ENCODE data around the gene ELAC1.

The ELAC1 gene

DNA sequence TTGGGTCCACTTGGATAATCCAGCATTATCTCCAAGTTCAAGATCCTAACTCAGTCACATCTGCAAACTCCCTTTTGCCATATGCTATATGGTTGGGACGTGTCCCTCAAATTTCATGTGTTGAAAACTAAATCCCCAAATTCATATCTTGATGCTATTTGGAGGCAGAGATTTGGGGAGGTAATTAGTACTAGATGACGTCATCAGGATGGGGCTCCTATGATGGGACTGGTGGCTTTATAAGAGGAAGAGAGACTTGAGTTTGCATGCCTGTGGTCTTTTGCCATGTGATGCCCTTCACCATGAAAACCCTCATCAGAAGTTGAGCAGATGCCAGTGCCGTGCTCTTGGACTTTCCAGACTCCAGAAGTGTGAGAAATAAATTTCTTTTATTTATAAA lies 45.4 kb downstream of the ELAC1 start:
- H3K4me3 ChIP-seq (ENCODE audit: insufficient read depth, low read length, poor library complexity, severe bottlenecking), result no peak overlapping the region
- H3K79me2 ChIP-seq (ENCODE audit: insufficient read depth, low read length), result no peaks in the 10 kb centered on the region
- no peaks in the 10 kb centered on the region for H3K36me3 ChIP-seq (ENCODE audit: low read length)
- H3K27ac ChIP-seq (ENCODE audit: low read depth, low read length), result no peak overlapping the region
- H2AFZ ChIP-seq (ENCODE audit: low read depth, low read length, severe bottlenecking), result no peak overlapping the region
- H3K9me2 ChIP-seq (replicated peaks; ENCODE audit: insufficient read depth, low read length), result no peaks in the 10 kb centered on the region
- no peaks in the 10 kb centered on the region for H4K20me1 ChIP-seq (ENCODE audit: low read depth, low read length)
- no peak overlapping the region for H3K4me2 ChIP-seq (ENCODE audit: low read depth, low read length, poor library complexity, severe bottlenecking)
- H3K27me3 ChIP-seq (ENCODE audit: low read length), result no peaks in the 10 kb centered on the region
- no peaks in the 10 kb centered on the region for H3K9me3 ChIP-seq (ENCODE audit: insufficient read depth, low read length)
- no peak overlapping the region for H3K9ac ChIP-seq (ENCODE audit: low read length)
- H3F3A ChIP-seq (ENCODE audit: insufficient read depth), result no peaks in the 10 kb centered on the region
- TF ChIP-seq, protein P1, sequence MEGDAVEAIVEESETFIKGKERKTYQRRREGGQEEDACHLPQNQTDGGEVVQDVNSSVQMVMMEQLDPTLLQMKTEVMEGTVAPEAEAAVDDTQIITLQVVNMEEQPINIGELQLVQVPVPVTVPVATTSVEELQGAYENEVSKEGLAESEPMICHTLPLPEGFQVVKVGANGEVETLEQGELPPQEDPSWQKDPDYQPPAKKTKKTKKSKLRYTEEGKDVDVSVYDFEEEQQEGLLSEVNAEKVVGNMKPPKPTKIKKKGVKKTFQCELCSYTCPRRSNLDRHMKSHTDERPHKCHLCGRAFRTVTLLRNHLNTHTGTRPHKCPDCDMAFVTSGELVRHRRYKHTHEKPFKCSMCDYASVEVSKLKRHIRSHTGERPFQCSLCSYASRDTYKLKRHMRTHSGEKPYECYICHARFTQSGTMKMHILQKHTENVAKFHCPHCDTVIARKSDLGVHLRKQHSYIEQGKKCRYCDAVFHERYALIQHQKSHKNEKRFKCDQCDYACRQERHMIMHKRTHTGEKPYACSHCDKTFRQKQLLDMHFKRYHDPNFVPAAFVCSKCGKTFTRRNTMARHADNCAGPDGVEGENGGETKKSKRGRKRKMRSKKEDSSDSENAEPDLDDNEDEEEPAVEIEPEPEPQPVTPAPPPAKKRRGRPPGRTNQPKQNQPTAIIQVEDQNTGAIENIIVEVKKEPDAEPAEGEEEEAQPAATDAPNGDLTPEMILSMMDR (IDR thresholded peaks at IDR 0.05; ENCODE audit: insufficient read depth, low read length, poor library complexity, severe bottlenecking), result no peak
- TF ChIP-seq EZH2phosphoT487 (conservative IDR thresholded peaks at IDR 0.05; ENCODE audit: low read length), result no peak

GRCh38 chr18:51017140-51017879 lies 49.5 kb downstream of the ELAC1 start:
- no peak overlapping the region for H3K9ac ChIP-seq (ENCODE audit: low read length)
- H3K9me3 ChIP-seq (ENCODE audit: insufficient read depth, low read length), result no peaks in the 10 kb centered on the region
- H3F3A ChIP-seq (ENCODE audit: insufficient read depth), result no peaks in the 10 kb centered on the region
- TF ChIP-seq, protein P1 (IDR thresholded peaks at IDR 0.05; ENCODE audit: insufficient read depth, low read length, poor library complexity, severe bottlenecking), result no peak
- no peak for TF ChIP-seq EZH2phosphoT487 (conservative IDR thresholded peaks at IDR 0.05; ENCODE audit: low read length)
- no peak overlapping the region for H3K4me2 ChIP-seq (ENCODE audit: low read depth, low read length, poor library complexity, severe bottlenecking)
- H4K20me1 ChIP-seq (ENCODE audit: low read depth, low read length), result no peaks in the 10 kb centered on the region
- H3K4me3 ChIP-seq (ENCODE audit: insufficient read depth, low read length, poor library complexity, severe bottlenecking), result no peak overlapping the region
- H3K79me2 ChIP-seq (ENCODE audit: insufficient read depth, low read length), result no peaks in the 10 kb centered on the region
- H3K27me3 ChIP-seq (ENCODE audit: low read length), result no peaks in the 10 kb centered on the region
- H3K36me3 ChIP-seq (ENCODE audit: low read length), result no peaks in the 10 kb centered on the region
- H3K27ac ChIP-seq (ENCODE audit: low read depth, low read length), result no peak overlapping the region
- H3K9me2 ChIP-seq (replicated peaks; ENCODE audit: insufficient read depth, low read length), result no peaks in the 10 kb centered on the region
- H2AFZ ChIP-seq (ENCODE audit: low read depth, low read length, severe bottlenecking), result no peak overlapping the region

DNA sequence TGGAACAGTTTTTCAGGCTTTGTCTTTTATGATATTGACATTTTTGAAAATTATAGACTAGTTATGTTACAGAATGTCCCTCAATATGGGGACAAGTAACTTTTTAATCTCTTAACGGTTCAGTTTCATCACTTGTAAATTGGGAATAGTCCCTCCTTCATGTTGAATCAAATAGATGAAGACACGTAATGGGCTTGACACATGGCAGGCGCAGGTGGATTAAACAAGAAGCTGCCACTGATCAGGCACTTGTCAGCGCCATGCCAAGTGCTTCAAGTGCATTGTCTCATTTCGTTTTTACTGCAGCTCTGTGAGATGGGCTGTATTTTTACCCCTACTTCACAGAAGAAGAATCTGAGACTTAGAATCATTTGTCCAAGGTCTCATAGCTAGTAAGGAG lies 52.7 kb downstream of the ELAC1 start:
- H3F3A ChIP-seq (ENCODE audit: insufficient read depth), result no peaks in the 10 kb centered on the region
- H3K79me2 ChIP-seq (ENCODE audit: insufficient read depth, low read length), result no peaks in the 10 kb centered on the region
- H3K36me3 ChIP-seq (ENCODE audit: low read length), result no peaks in the 10 kb centered on the region
- H3K9ac ChIP-seq (ENCODE audit: low read length), result no peak overlapping the region
- H3K27ac ChIP-seq (ENCODE audit: low read depth, low read length), result no peak overlapping the region
- TF ChIP-seq, protein P1 (IDR thresholded peaks at IDR 0.05; ENCODE audit: insufficient read depth, low read length, poor library complexity, severe bottlenecking), result no peak
- no peak for TF ChIP-seq EZH2phosphoT487 (conservative IDR thresholded peaks at IDR 0.05; ENCODE audit: low read length)
- H3K4me2 ChIP-seq (ENCODE audit: low read depth, low read length, poor library complexity, severe bottlenecking), result no peak overlapping the region
- H3K27me3 ChIP-seq (ENCODE audit: low read length), result no peaks in the 10 kb centered on the region
- H3K4me3 ChIP-seq (ENCODE audit: insufficient read depth, low read length, poor library complexity, severe bottlenecking), result no peak overlapping the region
- H4K20me1 ChIP-seq (ENCODE audit: low read depth, low read length), result no peaks in the 10 kb centered on the region
- no peaks in the 10 kb centered on the region for H3K9me2 ChIP-seq (replicated peaks; ENCODE audit: insufficient read depth, low read length)
- H3K9me3 ChIP-seq (ENCODE audit: insufficient read depth, low read length), result no peaks in the 10 kb centered on the region
- no peak overlapping the region for H2AFZ ChIP-seq (ENCODE audit: low read depth, low read length, severe bottlenecking)

Data from SU-DHL-6 (cell line).